H1 (cell line): ENCODE data around the gene CIDEA.

Experiments
- CTCF ChIP-seq, 3 experiments: IDR thresholded peaks; 1 replicate in 2 of 3; 2 replicates in 1 of 3; pipeline versions ENCODE4 v1.5.1 to v1.6.1; 2011; ENCODE audit warnings: low read length in 3 of 3, mild to moderate bottlenecking in 3 of 3, inconsistent platforms in 2 of 3, low read depth in 1 of 3, moderate library complexity in 1 of 3; ENCODE audit not compliant: insufficient read depth in 1 of 3; ENCODE audit errors: control extremely low read depth in 1 of 3
- EP300 ChIP-seq, 2 experiments: IDR thresholded peaks; 1 replicate in 1 of 2; 2 replicates in 1 of 2; pipeline ENCODE4 v1.6.1; 2011 to 2012; ENCODE audit warnings: low read depth in 2 of 2, low read length in 2 of 2, mild to moderate bottlenecking in 2 of 2, borderline replicate concordance in 1 of 2, inconsistent platforms in 1 of 2, moderate library complexity in 1 of 2
- JUN ChIP-seq: IDR thresholded peaks from 2 replicates; pipeline ENCODE4 v1.6.1; 2011; ENCODE audit warnings: low read depth, mild to moderate bottlenecking, improper control_type of control experiment, low read length

GRCh38 chr18:12295389-12296086 is 41.4 kb downstream of the CIDEA start:
- TF ChIP-seq EP300 (IDR thresholded peaks at IDR 0.05; ENCODE audit: borderline replicate concordance in 1 of 2, low read depth in 2 of 2, low read length in 2 of 2) (no peak), CTCF (IDR thresholded peaks at IDR 0.05; ENCODE audit: control extremely low read depth in 1 of 3, insufficient read depth in 1 of 3, low read depth in 1 of 3, low read length in 3 of 3) (no peak), JUN (no peak)
